WTC11 (cell line): Measurements from ENCODE around the gene STK40.

ENCODE experiments used
- ATF1 ChIP-seq: sonication (generic); formaldehyde crosslinking; IDR thresholded peaks from 2 replicates; pipeline ENCODE4 v1.8.1; 2023; ENCODE audit warnings: mild to moderate bottlenecking, moderate library complexity, missing genetic modification reagents
- HMGA2 ChIP-seq: fragments of 250-450 bp; sonication (Bioruptor Pico); IDR thresholded peaks from 2 replicates; pipeline ENCODE4 v1.4.0; 2021; ENCODE audit warnings: mild to moderate bottlenecking, moderate library complexity
- KAT7 ChIP-seq: sonication (generic); formaldehyde crosslinking; IDR thresholded peaks from 2 replicates; pipeline ENCODE4 v1.8.1; 2023; ENCODE audit warnings: missing genetic modification reagents, mild to moderate bottlenecking, borderline replicate concordance
- ZNF263 ChIP-seq: sonication (generic); formaldehyde crosslinking; IDR thresholded peaks from 2 replicates; pipeline ENCODE4 v1.8.1; 2022; ENCODE audit warnings: low read depth, mild to moderate bottlenecking, moderate library complexity, missing genetic modification reagents
- TF ChIP-seq, protein P1 (sequence below): sonication (generic); formaldehyde crosslinking; IDR thresholded peaks from 2 replicates; pipeline ENCODE4 v1.8.0; 2022; ENCODE audit warnings: mild to moderate bottlenecking, missing genetic modification reagents
- TF ChIP-seq, protein P2 (sequence below): sonication (generic); formaldehyde crosslinking; IDR thresholded peaks from 2 replicates; pipeline ENCODE4 v1.8.1; 2023; ENCODE audit warnings: mild to moderate bottlenecking, missing genetic modification reagents
- TF ChIP-seq, protein P3 (sequence below): fragments of 200-600 bp; IDR thresholded peaks from 2 replicates; pipeline ENCODE4 v1.8.0; 2022; ENCODE audit warnings: antibody characterized with exemption
- TF ChIP-seq, protein P4 (sequence below): sonication (generic); formaldehyde crosslinking; IDR thresholded peaks from 2 replicates; pipeline ENCODE4 v1.8.1; 2022; ENCODE audit warnings: low read depth, missing genetic modification reagents, borderline replicate concordance
- TF ChIP-seq, protein P5 (sequence below): sonication (generic); formaldehyde crosslinking; IDR thresholded peaks from 2 replicates; pipeline ENCODE4 v1.8.1; 2022; ENCODE audit warnings: missing genetic modification reagents, borderline replicate concordance
- TF ChIP-seq, protein P6 (sequence below): sonication (generic); formaldehyde crosslinking; IDR thresholded peaks from 2 replicates; pipeline ENCODE4 v1.8.1; 2022; ENCODE audit warnings: mild to moderate bottlenecking, moderate library complexity, missing genetic modification reagents
- TF ChIP-seq, protein P7 (sequence below): sonication (generic); formaldehyde crosslinking; IDR thresholded peaks from 2 replicates; pipeline ENCODE4 v1.8.1; 2023; ENCODE audit warnings: mild to moderate bottlenecking, missing genetic modification reagents, moderate library complexity

DNA sequence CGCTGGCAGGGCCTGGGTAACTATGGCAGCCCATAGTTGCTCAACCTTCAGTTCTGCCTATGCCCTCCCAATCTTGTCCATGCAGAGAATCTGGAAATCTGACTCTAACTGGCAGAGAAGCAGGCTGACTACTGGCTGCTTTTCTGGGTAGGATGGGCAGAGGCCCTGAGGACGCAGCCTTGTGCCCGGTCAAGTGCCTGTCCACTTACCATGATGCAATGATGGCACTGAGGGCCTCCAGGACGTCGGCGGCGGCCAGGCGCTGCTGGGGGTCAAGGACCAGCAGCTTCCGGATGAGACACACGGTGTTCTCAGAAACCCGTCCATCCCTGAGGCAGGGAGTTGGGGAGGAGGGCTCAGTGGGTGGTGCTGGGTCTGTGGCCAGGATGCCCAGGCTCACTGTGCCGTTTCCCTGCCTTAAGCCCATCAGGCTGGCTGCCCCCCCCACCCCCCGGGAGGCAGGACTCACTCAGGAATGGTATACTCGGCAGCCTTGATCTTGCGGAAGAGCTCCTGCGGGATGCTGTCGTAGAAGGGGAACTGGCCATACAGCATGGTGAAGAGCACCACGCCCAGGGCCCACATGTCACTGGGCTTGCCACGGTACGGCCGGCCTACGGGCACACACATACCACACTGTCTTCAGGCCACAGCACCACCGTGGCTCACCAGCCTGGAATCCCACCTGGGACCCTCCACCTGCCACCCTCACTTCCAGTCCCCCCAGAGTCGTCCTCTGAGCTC is 41.9 kb downstream of the STK40 start:
- TF ChIP-seq HMGA2 (CRISPR knock-in tag) (no peak), ZNF263 (CRISPR knock-in tag) (no peak), KAT7 (CRISPR knock-in tag) (no peak), ATF1 (CRISPR knock-in tag) (no peak)
- TF ChIP-seq, protein P1, sequence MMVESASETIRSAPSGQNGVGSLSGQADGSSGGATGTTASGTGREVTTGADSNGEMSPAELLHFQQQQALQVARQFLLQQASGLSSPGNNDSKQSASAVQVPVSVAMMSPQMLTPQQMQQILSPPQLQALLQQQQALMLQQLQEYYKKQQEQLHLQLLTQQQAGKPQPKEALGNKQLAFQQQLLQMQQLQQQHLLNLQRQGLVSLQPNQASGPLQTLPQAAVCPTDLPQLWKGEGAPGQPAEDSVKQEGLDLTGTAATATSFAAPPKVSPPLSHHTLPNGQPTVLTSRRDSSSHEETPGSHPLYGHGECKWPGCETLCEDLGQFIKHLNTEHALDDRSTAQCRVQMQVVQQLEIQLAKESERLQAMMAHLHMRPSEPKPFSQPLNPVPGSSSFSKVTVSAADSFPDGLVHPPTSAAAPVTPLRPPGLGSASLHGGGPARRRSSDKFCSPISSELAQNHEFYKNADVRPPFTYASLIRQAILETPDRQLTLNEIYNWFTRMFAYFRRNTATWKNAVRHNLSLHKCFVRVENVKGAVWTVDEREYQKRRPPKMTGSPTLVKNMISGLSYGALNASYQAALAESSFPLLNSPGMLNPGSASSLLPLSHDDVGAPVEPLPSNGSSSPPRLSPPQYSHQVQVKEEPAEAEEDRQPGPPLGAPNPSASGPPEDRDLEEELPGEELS: no peak
- TF ChIP-seq, protein P2, sequence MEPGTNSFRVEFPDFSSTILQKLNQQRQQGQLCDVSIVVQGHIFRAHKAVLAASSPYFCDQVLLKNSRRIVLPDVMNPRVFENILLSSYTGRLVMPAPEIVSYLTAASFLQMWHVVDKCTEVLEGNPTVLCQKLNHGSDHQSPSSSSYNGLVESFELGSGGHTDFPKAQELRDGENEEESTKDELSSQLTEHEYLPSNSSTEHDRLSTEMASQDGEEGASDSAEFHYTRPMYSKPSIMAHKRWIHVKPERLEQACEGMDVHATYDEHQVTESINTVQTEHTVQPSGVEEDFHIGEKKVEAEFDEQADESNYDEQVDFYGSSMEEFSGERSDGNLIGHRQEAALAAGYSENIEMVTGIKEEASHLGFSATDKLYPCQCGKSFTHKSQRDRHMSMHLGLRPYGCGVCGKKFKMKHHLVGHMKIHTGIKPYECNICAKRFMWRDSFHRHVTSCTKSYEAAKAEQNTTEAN (CRISPR knock-in tag): no peak
- TF ChIP-seq, protein P3, sequence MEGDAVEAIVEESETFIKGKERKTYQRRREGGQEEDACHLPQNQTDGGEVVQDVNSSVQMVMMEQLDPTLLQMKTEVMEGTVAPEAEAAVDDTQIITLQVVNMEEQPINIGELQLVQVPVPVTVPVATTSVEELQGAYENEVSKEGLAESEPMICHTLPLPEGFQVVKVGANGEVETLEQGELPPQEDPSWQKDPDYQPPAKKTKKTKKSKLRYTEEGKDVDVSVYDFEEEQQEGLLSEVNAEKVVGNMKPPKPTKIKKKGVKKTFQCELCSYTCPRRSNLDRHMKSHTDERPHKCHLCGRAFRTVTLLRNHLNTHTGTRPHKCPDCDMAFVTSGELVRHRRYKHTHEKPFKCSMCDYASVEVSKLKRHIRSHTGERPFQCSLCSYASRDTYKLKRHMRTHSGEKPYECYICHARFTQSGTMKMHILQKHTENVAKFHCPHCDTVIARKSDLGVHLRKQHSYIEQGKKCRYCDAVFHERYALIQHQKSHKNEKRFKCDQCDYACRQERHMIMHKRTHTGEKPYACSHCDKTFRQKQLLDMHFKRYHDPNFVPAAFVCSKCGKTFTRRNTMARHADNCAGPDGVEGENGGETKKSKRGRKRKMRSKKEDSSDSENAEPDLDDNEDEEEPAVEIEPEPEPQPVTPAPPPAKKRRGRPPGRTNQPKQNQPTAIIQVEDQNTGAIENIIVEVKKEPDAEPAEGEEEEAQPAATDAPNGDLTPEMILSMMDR: no peak
- TF ChIP-seq, protein P4, sequence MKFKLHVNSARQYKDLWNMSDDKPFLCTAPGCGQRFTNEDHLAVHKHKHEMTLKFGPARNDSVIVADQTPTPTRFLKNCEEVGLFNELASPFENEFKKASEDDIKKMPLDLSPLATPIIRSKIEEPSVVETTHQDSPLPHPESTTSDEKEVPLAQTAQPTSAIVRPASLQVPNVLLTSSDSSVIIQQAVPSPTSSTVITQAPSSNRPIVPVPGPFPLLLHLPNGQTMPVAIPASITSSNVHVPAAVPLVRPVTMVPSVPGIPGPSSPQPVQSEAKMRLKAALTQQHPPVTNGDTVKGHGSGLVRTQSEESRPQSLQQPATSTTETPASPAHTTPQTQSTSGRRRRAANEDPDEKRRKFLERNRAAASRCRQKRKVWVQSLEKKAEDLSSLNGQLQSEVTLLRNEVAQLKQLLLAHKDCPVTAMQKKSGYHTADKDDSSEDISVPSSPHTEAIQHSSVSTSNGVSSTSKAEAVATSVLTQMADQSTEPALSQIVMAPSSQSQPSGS (CRISPR knock-in tag): no peak
- TF ChIP-seq, protein P5, sequence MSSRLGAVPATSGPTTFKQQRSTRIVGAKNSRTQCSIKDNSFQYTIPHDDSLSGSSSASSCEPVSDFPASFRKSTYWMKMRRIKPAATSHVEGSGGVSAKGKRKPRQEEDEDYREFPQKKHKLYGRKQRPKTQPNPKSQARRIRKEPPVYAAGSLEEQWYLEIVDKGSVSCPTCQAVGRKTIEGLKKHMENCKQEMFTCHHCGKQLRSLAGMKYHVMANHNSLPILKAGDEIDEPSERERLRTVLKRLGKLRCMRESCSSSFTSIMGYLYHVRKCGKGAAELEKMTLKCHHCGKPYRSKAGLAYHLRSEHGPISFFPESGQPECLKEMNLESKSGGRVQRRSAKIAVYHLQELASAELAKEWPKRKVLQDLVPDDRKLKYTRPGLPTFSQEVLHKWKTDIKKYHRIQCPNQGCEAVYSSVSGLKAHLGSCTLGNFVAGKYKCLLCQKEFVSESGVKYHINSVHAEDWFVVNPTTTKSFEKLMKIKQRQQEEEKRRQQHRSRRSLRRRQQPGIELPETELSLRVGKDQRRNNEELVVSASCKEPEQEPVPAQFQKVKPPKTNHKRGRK (CRISPR knock-in tag): no peak
- TF ChIP-seq, protein P6, sequence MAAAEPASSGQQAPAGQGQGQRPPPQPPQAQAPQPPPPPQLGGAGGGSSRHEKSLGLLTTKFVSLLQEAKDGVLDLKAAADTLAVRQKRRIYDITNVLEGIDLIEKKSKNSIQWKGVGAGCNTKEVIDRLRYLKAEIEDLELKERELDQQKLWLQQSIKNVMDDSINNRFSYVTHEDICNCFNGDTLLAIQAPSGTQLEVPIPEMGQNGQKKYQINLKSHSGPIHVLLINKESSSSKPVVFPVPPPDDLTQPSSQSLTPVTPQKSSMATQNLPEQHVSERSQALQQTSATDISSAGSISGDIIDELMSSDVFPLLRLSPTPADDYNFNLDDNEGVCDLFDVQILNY (CRISPR knock-in tag): no peak
- TF ChIP-seq, protein P7, sequence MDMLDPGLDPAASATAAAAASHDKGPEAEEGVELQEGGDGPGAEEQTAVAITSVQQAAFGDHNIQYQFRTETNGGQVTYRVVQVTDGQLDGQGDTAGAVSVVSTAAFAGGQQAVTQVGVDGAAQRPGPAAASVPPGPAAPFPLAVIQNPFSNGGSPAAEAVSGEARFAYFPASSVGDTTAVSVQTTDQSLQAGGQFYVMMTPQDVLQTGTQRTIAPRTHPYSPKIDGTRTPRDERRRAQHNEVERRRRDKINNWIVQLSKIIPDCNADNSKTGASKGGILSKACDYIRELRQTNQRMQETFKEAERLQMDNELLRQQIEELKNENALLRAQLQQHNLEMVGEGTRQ (CRISPR knock-in tag): no peak
